Neutrophil (primary cell): ENCODE results near the gene LMAN1L.

Source experiments
- H3K27ac ChIP-seq: fragments of 200-600 bp; sonication (generic); 2 replicates; pipeline ENCODE4 v1.5.1; 2016; ENCODE audit warnings: mild to moderate bottlenecking, moderate library complexity
- H3K27me3 ChIP-seq: fragments of 200-600 bp; sonication (generic); 2 replicates; pipeline ENCODE4 v1.6.0; 2016; ENCODE audit warnings: mild to moderate bottlenecking
- H3K36me3 ChIP-seq: fragments of 200-600 bp; sonication (generic); 2 replicates; pipeline ENCODE4 v1.5.1; 2017
- H3K4me1 ChIP-seq, 2 experiments: fragments of 200-600 bp in 1 of 2; sonication (generic) in 1 of 2; 1 replicate in 1 of 2; 2 replicates in 1 of 2; pipeline versions ENCODE4 v1.5.1 to v1.6.1; 2013 to 2016; ENCODE audit warnings: low read depth in 1 of 2, low read length in 1 of 2, mild to moderate bottlenecking in 1 of 2, moderate library complexity in 1 of 2; ENCODE audit not compliant: control insufficient read depth in 1 of 2, insufficient read depth in 1 of 2
- H3K4me3 ChIP-seq, 2 experiments: fragments of 200-600 bp in 1 of 2; sonication (generic) in 1 of 2; 1 replicate in 1 of 2; 2 replicates in 1 of 2; pipeline ENCODE4 v1.5.1; 2013 to 2016; ENCODE audit warnings: low read depth in 1 of 2, low read length in 1 of 2, mild to moderate bottlenecking in 1 of 2, moderate library complexity in 1 of 2
- H3K9me3 ChIP-seq: fragments of 200-600 bp; sonication (generic); 2 replicates; pipeline ENCODE4 v1.5.1; 2016
- CTCF ChIP-seq: fragments of 200-600 bp; sonication (generic); IDR thresholded peaks from 2 replicates; pipeline ENCODE4 v1.5.1; 2016; ENCODE audit warnings: antibody characterized with exemption

Gene LMAN1L

GRCh38 chr15:74869372-74869725, 56.7 kb downstream of the LMAN1L start:
- TF ChIP-seq CTCF, result no peak
- Histone ChIP-seq H3K27me3 (no peaks in the 10 kb centered on the region), H3K36me3 (peaks cover under 1% of the 10 kb centered on the region), H3K4me1 (peaks cover 72 to 77% of the 10 kb centered on the region in 2 experiments), H3K27ac (peak overlapping the region; percentile 90), H3K9me3 (no peaks in the 10 kb centered on the region), H3K4me3 (no peak overlapping the region)

GRCh38 chr15:74869726-74870407, 57.2 kb downstream of the LMAN1L start:
- no peak for TF ChIP-seq CTCF
- Histone ChIP-seq H3K36me3 (no peaks in the 10 kb centered on the region), H3K9me3 (no peaks in the 10 kb centered on the region), H3K4me1 (peaks cover 72 to 77% of the 10 kb centered on the region in 2 experiments), H3K4me3 (peak overlapping the region in 1 of 2 experiments; percentile 6), H3K27me3 (no peaks in the 10 kb centered on the region), H3K27ac (peak overlapping the region; percentile 90)

GRCh38 chr15:74870436-74871215, 58.0 kb downstream of the LMAN1L start:
- no peaks in the 10 kb centered on the region for H3K9me3 ChIP-seq
- no peak for TF ChIP-seq CTCF
- H3K36me3 ChIP-seq, result no peaks in the 10 kb centered on the region
- peak overlapping the region; percentile 13 to 24 for H3K4me3 ChIP-seq
- no peaks in the 10 kb centered on the region for H3K27me3 ChIP-seq
- peaks cover 72 to 77% of the 10 kb centered on the region in 2 experiments for H3K4me1 ChIP-seq
- H3K27ac ChIP-seq, result peak overlapping the region; percentile 90

GRCh38 chr15:74872702-74873035, 60.0 kb downstream of the LMAN1L start:
- no peaks in the 10 kb centered on the region for H3K27me3 ChIP-seq
- H3K4me1 ChIP-seq, result peaks cover 58 to 60% of the 10 kb centered on the region in 2 experiments
- H3K4me3 ChIP-seq, result peak overlapping the region; percentile 73 to 75
- H3K36me3 ChIP-seq, result no peaks in the 10 kb centered on the region
- peak overlapping the region; percentile 90 for H3K27ac ChIP-seq
- no peaks in the 10 kb centered on the region for H3K9me3 ChIP-seq
- no peak for TF ChIP-seq CTCF

- peak; percentile 27 for TF ChIP-seq CTCF
- Histone ChIP-seq H3K4me1 (peaks cover 53 to 55% of the 10 kb centered on the region in 2 experiments), H3K36me3 (no peaks in the 10 kb centered on the region), H3K27me3 (no peaks in the 10 kb centered on the region), H3K4me3 (peak within 1 kb of the TSS; percentile 73 to 75), H3K9me3 (no peaks in the 10 kb centered on the region), H3K27ac (peak within 1 kb of the TSS; percentile 90)
Measured at GRCh38 chr15:74873036-74873755, 60.6 kb downstream of the LMAN1L start, which contains the start of gene SCAMP2. TSS of gene SCAMP2 (minus strand) at chr15:74873365. CDS start at chr15:74873255, 110 bp downstream.
